Measurements from ENCODE around the gene ATP8A1. TPM values are rescaled to one million over a fixed set of nuclear protein-coding genes. Genes with fewer than 3 reads are reported as not detected.

The ATP8A1 gene
- total RNA-seq, 1 experiment from 2014 or later, result 0.80 TPM

- intact Hi-C loops (cut with micrococcal nuclease; ENCODE audit: unreplicated experiment) (no loop called here), in situ Hi-C loops (cut with HindIII; ENCODE audit: low pct_unique_long_range_greater_than_20kb, low sequenced_read_pairs) (no loop called here)
- no TSS peak for BruUV-seq (replicated peaks)
- Histone ChIP-seq H3K27me3 (ENCODE audit: control insufficient read depth, insufficient read depth, low read length) (no peaks in the 10 kb centered on the region), H3K4me1 (ENCODE audit: control insufficient read depth, insufficient read depth, low read length) (no peaks in the 10 kb centered on the region), H3K9me3 (ENCODE audit: control insufficient read depth, insufficient read depth, low read depth, low read length) (no peaks in the 10 kb centered on the region), H3K4me3 (ENCODE audit: low read depth in 2 of 2, low read length in 2 of 2) (no peak overlapping the region), H3K27ac (ENCODE audit: low read length) (no peak overlapping the region), H3K36me3 (ENCODE audit: control insufficient read depth, insufficient read depth, low read length) (no peaks in the 10 kb centered on the region)
- ChIA-PET POLR2A (interaction anchor here (0.6 kb wide), 1 partner anchor 143 kb away, joined by 4 read pairs; no protein-coding TSS in a partner anchor), CTCF (interaction anchor here (0.6 kb wide), 1 partner anchor 213 kb away, joined by 11 read pairs; no protein-coding TSS in a partner anchor)
- no peak for TF ChIP-seq CTCF (IDR thresholded peaks at IDR 0.05)
- TF ChIP-seq REST (IDR thresholded peaks at IDR 0.05; ENCODE audit: insufficient read depth in 1 of 2, low read depth in 2 of 2, low read length in 1 of 2), result no peak
- TF ChIP-seq SIN3A (IDR thresholded peaks at IDR 0.05; ENCODE audit: borderline replicate concordance, insufficient read depth, low read depth, low read length), result no peak
- TF ChIP-seq TCF7L2 (IDR thresholded peaks at IDR 0.05; ENCODE audit: low read depth, low read length), result no peak
- TF ChIP-seq POLR2AphosphoS5 (IDR thresholded peaks at IDR 0.05; ENCODE audit: low read depth, low read length), result no peak
- DNase-seq (ENCODE audit: low read depth, low spot score) (no peak), ATAC-seq (no peak)
Observed at GRCh38 chr4:42515156-42515884, 141.6 kb downstream of the ATP8A1 start.

GRCh38 chr4:42513748-42514492 lies 143.0 kb downstream of the ATP8A1 start:
- intact Hi-C loops (cut with micrococcal nuclease; ENCODE audit: unreplicated experiment) (no loop called here), in situ Hi-C loops (cut with HindIII; ENCODE audit: low pct_unique_long_range_greater_than_20kb, low sequenced_read_pairs) (no loop called here)
- Histone ChIP-seq H3K4me3 (ENCODE audit: low read depth in 2 of 2, low read length in 2 of 2) (no peak overlapping the region), H3K27me3 (ENCODE audit: control insufficient read depth, insufficient read depth, low read length) (no peaks in the 10 kb centered on the region), H3K9me3 (ENCODE audit: control insufficient read depth, insufficient read depth, low read depth, low read length) (no peaks in the 10 kb centered on the region), H3K27ac (ENCODE audit: low read length) (no peak overlapping the region), H3K36me3 (ENCODE audit: control insufficient read depth, insufficient read depth, low read length) (no peaks in the 10 kb centered on the region), H3K4me1 (ENCODE audit: control insufficient read depth, insufficient read depth, low read length) (no peaks in the 10 kb centered on the region)
- no peak for TF ChIP-seq TCF7L2 (IDR thresholded peaks at IDR 0.05; ENCODE audit: low read depth, low read length)
- no peak for TF ChIP-seq SIN3A (IDR thresholded peaks at IDR 0.05; ENCODE audit: borderline replicate concordance, insufficient read depth, low read depth, low read length)
- TF ChIP-seq REST (IDR thresholded peaks at IDR 0.05; ENCODE audit: insufficient read depth in 1 of 2, low read depth in 2 of 2, low read length in 1 of 2), result no peak
- TF ChIP-seq POLR2AphosphoS5 (IDR thresholded peaks at IDR 0.05; ENCODE audit: low read depth, low read length), result no peak
- TF ChIP-seq CTCF (IDR thresholded peaks at IDR 0.05), result no peak
- ATAC-seq, result no peak
- no TSS peak for BruUV-seq (replicated peaks)
- DNase-seq (ENCODE audit: low read depth, low spot score), result no peak
- ChIA-PET CTCF (no interaction called here), POLR2A (no interaction called here)
